A673 (cell line): ENCODE data around the gene ATP6V1C2. TPM values are rescaled to one million over a fixed set of nuclear protein-coding genes. Genes with fewer than 3 reads are reported as not detected.
"Not testable (repeated sequence)": the region's sequence is repeated elsewhere in the genome, so short reads cannot be mapped to it uniquely, and the experiment has no call there.

Source experiments
- BruUV-seq: library from RNA; stranded (reverse); fragments of 400-500 nt; replicated peaks from 2 replicates; lab custom pipeline; 2021; lab: Mats Ljungman, UMichigan
- CTCF ChIA-PET: fragments of 300-600 bp; sonication (Branson Sonifier 250); formaldehyde crosslinking; loops from one replicate; lab custom pipeline; 2022; ENCODE audit warnings: antibody characterized with exemption; lab: Charles Lee
- POLR2A ChIA-PET: fragments of 300-600 bp; sonication (Branson Sonifier 250); formaldehyde crosslinking; loops from one replicate; lab custom pipeline; 2022; ENCODE audit warnings: antibody characterized with exemption; ENCODE audit not compliant: low non-redundant PET; lab: Charles Lee
- DNase-seq: peaks from one replicate; pipeline ENCODE4 v3.0.0-alpha.2; 2015; ENCODE audit warnings: low spot score
- H3K27ac ChIP-seq: fragments of 200-600 bp; sonication (generic); 2 replicates; pipeline ENCODE4 v1.5.1; 2016; ENCODE audit warnings: mixed run types, low read depth, mild to moderate bottlenecking, mixed read lengths, antibody characterized with exemption, low read length; ENCODE audit not compliant: poor library complexity, severe bottlenecking
- H3K27me3 ChIP-seq: fragments of 200-600 bp; sonication (generic); replicated peaks from 2 replicates; pipeline ENCODE4 v1.6.1; 2017; ENCODE audit warnings: mixed run types, low read depth, mild to moderate bottlenecking, mixed read lengths, antibody characterized with exemption, low read length; ENCODE audit not compliant: insufficient read depth, poor library complexity
- H3K36me3 ChIP-seq: fragments of 200-600 bp; sonication (generic); 2 replicates; pipeline ENCODE4 v1.6.1; 2016; ENCODE audit warnings: mixed run types, mild to moderate bottlenecking, mixed read lengths, antibody characterized with exemption, low read length; ENCODE audit not compliant: insufficient read depth, poor library complexity, severe bottlenecking
- H3K4me1 ChIP-seq: fragments of 200-600 bp; sonication (generic); 2 replicates; pipeline ENCODE4 v1.6.1; 2017; ENCODE audit warnings: mixed run types, mild to moderate bottlenecking, mixed read lengths, antibody characterized with exemption, low read length; ENCODE audit not compliant: insufficient read depth, poor library complexity, severe bottlenecking
- H3K4me3 ChIP-seq: fragments of 200-600 bp; sonication (generic); 2 replicates; pipeline ENCODE4 v1.5.1; 2016; ENCODE audit warnings: low read depth, mixed run types, mild to moderate bottlenecking, mixed read lengths, low read length; ENCODE audit not compliant: poor library complexity, severe bottlenecking
- H3K9me3 ChIP-seq: fragments of 200-600 bp; sonication (generic); 2 replicates; pipeline ENCODE4 v1.6.1; 2016; ENCODE audit warnings: mixed run types, low read depth, mild to moderate bottlenecking, mixed read lengths, antibody characterized with exemption, low read length; ENCODE audit not compliant: poor library complexity, severe bottlenecking
- CTCF ChIP-seq: fragments of 300-800, 200-600 bp; sonication (generic); conservative IDR thresholded peaks from 2 replicates; pipeline ENCODE4 v1.5.1; 2017; ENCODE audit warnings: low read depth, mild to moderate bottlenecking, antibody characterized with exemption, low read length, moderate library complexity, mixed read lengths
- EZH2 ChIP-seq: fragments of 200-600 bp; sonication (generic); IDR thresholded peaks from 2 replicates; pipeline ENCODE4 v1.6.1; 2017; ENCODE audit warnings: borderline replicate concordance, low read depth, mild to moderate bottlenecking, mixed read lengths, antibody characterized with exemption, low read length; ENCODE audit not compliant: poor library complexity, severe bottlenecking
- intact Hi-C: fragments of 100-400 bp; cut with micrococcal nuclease; formaldehyde crosslinking; loops from one replicate; pipeline ENCODE4 v1.10.0; 2022; ENCODE audit not compliant: unreplicated experiment
- total RNA-seq: library from RNA; stranded (reverse); gene quantifications from 2 replicates; pipeline ENCODE4 v1.2.3, GENCODE V29; 2021

Gene ATP6V1C2
- total RNA-seq, 1 experiment from 2014 or later: not detected

GRCh38 chr2:10779776-10780490 is 58.5 kb downstream of the ATP6V1C2 start:
- TF ChIP-seq EZH2: no peak
- TF ChIP-seq CTCF: no peak
- H3K36me3 ChIP-seq: peaks cover 61% of the 10 kb centered on the region
- intact Hi-C loops: no loop called here

GRCh38 chr2:10780491-10780820 is 59.0 kb downstream of the ATP6V1C2 start:
- H3K36me3 ChIP-seq: peaks cover 66% of the 10 kb centered on the region
- no peak for TF ChIP-seq EZH2
- no peak for TF ChIP-seq CTCF
- no peaks in the 10 kb centered on the region for H3K27me3 ChIP-seq
- ChIA-PET POLR2A (no interaction called here), CTCF (interaction anchor here (0.5 kb wide), 1 partner anchor 55 kb away, joined by 13 read pairs; no protein-coding TSS in a partner anchor)
- no peaks in the 10 kb centered on the region for H3K4me1 ChIP-seq
- intact Hi-C loops: no loop called here
- H3K27ac ChIP-seq: no peak overlapping the region
- H3K4me3 ChIP-seq: no peak overlapping the region
- BruUV-seq: no TSS peak
- no peaks in the 10 kb centered on the region for H3K9me3 ChIP-seq
- no peak for DNase-seq

More at GRCh38 chr2:10779776-10780490, 58.5 kb downstream of the ATP6V1C2 start:
- no peak overlapping the region for H3K27ac ChIP-seq
- no TSS peak for BruUV-seq
- POLR2A ChIA-PET: no interaction called here
- H3K4me3 ChIP-seq: no peak overlapping the region
- H3K4me1 ChIP-seq: no peaks in the 10 kb centered on the region
- CTCF ChIA-PET: interaction anchor here (0.5 kb wide), 1 partner anchor 55 kb away, joined by 13 read pairs; no protein-coding TSS in a partner anchor
- no peaks in the 10 kb centered on the region for H3K27me3 ChIP-seq
- no peaks in the 10 kb centered on the region for H3K9me3 ChIP-seq
- DNase-seq: no peak

- intact Hi-C loops, CTCF ChIA-PET: not testable (repeated sequence)
Measured at GRCh38 chr2:10780821-10781220, 59.4 kb downstream of the ATP6V1C2 start.

GRCh38 chr2:10781746-10782145 is 60.3 kb downstream of the ATP6V1C2 start:
- DNase-seq: no peak
- ChIA-PET POLR2A (no interaction called here), CTCF (no interaction called here)
- H3K36me3 ChIP-seq: peaks cover 79% of the 10 kb centered on the region
- no peak overlapping the region for H3K4me3 ChIP-seq
- TF ChIP-seq EZH2: no peak
- no peak for TF ChIP-seq CTCF
- no peaks in the 10 kb centered on the region for H3K27me3 ChIP-seq
- no peak overlapping the region for H3K27ac ChIP-seq
- no peaks in the 10 kb centered on the region for H3K4me1 ChIP-seq
- no peaks in the 10 kb centered on the region for H3K9me3 ChIP-seq
- intact Hi-C loops: no loop called here
- BruUV-seq: no TSS peak

More at GRCh38 chr2:10780821-10781220, 59.4 kb downstream of the ATP6V1C2 start:
- H3K27me3 ChIP-seq, H3K4me1 ChIP-seq, POLR2A ChIA-PET, BruUV-seq, H3K27ac ChIP-seq, H3K9me3 ChIP-seq, H3K4me3 ChIP-seq, DNase-seq: not testable (repeated sequence)
- peaks cover 70% of the 10 kb centered on the region for H3K36me3 ChIP-seq
